GM18508 (cell line): Measurements from ENCODE around the gene ACLY.

Experiments used
- ATAC-seq: cut with Tn5 transposase; IDR thresholded peaks from one replicate; pipeline ENCODE4 v1.9.1; 2021; ENCODE audit warnings: moderate number of reproducible peaks; ENCODE audit not compliant: insufficient read depth, unreplicated experiment

The ACLY gene

GRCh38 chr17:41914358-41914766 is 4.4 kb downstream of the ACLY start:
- no peak for ATAC-seq

DNA sequence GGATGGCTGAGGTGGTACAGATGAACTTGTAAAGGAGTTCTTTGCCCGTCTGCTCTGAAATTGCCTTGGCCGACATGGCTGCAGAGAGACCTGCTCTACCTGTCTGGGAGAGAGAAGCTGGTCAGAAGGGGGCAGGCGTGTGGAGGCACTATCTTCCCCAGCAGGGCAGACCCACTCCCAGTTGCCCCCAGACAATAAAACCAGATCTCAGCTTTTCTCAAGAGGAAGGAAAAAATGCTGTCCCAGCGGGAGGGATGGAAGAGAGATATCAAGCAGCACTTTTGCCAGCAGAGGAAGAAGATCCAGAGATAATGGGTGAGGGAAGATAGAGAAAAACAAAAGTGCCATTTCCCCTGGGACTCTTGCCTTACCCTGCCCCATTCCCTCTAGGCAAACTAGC is 5.0 kb downstream of the ACLY start:
- ATAC-seq = no peak

DNA sequence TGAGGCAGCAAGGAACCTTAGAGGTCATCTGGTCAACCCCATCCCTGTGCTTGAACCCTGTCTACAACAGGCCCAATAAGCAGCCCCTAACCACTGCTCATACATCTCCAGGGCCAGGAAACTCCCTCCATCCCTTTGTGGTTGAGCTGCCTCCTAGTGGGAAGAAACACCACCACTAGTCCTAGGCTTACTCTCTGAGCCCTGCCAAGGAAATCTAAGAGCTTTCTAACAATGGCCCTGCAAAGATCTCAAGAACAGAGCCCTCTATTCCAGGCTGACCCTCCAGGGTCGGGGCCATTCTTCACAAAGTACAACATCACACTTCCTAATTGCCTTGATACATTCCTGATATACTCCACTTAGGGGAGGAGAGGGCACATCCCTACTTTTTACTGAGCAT is 5.8 kb downstream of the ACLY start:
- no peak for ATAC-seq

- ATAC-seq = no peak
Observed at GRCh38 chr17:41910701-41911391, 7.9 kb downstream of the ACLY start.

DNA sequence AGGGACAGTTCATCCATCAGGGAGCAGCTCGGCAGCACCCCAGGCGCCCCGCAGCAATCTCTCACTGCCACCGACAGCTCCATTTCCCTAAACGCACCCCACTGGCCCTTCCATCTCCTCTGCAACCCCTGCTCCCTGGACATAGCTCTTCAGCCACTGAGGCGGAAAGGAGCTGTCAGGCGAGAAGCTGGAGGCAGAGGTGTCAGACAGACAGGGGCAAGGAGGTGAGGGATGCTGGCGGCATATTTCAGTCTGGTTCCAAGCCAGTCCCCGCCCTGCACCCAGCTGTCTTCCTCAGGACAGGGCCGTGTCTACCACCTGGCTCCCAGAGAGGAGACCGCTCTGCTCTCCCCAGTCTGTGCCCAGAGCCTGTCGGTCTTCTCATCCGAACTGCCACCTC is 9.7 kb downstream of the ACLY start:
- ATAC-seq = no peak

DNA sequence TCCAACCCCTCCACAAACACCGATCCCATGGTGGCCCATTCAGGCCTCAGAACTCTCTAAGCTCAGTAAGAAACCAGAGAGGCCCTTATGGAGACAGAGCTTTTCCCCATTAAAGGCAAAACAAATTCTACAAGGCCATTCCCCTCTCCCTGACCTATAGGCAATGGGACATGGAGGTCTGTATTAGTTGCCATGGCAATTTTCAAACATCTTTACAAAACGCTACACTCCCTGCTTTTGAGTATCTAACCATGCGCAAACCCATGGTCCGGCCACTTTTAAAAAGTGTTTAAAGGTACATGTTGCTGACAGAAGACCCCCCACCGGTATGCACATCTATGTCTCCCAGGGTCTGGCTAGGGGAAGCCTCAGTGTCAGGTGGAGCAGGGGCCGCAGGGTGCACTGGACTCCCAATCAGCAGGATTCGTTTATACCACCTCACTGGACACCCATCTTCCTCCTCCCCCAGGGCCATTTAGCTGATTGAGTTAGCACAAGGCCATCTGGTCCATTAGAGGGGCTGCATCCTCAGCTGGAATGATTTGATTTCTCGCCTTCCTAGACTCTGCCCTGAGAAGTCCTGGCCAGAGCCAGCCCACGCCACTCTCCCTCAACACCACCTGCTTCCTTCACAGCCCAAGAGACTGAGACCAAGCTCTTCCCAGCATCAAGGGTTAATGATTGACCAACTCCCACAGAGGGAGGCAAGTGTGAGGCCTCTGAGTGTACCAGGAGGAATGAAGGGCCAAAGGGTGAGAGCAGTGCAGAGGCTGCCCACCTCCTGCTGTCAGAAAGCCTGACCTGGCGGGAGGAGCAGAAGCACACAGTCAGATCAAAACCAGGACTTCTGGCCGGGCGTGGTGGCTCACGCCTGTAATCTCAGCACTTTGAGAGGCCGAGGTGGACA is 10.9 kb downstream of the ACLY start:
- ATAC-seq = no peak

DNA sequence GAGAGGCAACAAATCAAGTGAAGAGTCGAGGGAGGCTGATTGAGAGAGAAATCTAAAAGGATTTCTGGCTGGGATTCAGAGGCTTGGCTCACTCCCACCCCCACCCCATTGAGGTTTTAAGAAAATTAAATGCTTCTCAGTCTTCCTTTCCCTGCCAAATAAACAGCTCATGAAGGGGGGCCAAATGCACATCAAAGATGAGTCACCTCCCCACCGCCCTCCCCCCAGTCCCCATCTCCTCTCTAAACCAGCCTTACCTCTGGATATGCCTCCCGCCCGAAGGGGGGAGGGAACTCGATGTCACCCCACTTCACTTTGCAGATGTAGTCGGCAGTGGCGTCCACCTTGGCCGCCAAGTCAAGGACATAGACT is 11.6 kb downstream of the ACLY start:
- no peak for ATAC-seq

DNA sequence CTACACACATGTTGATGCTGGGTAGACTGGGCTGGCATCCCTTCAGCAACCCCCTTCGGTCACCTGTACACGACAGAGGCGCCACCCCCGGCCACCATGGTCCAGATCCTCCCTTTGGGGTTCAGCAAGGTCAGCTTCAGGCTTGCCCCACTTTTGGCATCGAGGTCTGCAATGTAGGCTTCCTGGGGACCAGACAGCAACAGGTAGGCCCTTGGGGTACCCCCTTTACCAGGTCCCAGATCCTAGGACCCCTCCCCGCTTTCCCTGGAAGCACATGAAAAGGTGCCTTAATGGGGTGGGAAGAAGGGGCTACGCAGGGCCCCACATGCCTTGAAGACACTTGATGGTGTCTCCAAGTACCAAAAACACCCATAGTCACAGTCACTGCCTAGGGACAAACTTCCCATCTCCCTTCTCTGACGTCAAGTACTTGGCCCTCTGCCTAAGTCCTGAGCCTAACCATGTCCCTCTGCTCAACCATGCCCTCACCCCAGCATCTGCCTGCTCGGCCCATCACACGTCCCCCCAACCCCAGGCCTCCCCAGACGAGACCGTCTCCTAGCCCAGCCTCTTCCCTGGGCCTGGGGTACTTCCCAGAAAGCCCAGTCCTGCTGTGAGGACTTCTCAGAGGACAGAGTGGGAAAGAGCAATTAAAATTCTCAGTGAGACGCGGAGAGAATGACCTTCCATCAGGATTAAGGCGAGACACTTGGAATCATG is 12.1 kb downstream of the ACLY start:
- ATAC-seq = no peak

DNA sequence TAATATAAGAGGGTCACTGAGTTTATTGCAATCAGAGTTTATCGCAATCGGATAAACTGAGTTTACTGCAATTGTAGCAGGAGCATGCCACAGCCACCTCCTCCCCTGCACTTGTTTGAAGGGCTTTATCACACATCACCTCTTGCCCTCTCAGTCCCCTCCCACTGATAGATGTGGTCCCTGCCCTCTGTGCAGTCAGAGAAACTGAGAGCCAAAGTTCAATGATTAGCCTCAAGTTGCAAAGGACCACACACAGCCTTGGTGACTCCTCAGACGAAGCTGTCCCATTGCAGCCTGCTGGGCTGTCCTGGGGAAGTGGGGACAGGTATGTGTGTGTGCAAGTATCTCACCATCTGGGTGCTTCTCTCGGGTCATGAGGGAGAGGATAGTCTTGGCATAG is 13.6 kb downstream of the ACLY start:
- no peak for ATAC-seq

DNA sequence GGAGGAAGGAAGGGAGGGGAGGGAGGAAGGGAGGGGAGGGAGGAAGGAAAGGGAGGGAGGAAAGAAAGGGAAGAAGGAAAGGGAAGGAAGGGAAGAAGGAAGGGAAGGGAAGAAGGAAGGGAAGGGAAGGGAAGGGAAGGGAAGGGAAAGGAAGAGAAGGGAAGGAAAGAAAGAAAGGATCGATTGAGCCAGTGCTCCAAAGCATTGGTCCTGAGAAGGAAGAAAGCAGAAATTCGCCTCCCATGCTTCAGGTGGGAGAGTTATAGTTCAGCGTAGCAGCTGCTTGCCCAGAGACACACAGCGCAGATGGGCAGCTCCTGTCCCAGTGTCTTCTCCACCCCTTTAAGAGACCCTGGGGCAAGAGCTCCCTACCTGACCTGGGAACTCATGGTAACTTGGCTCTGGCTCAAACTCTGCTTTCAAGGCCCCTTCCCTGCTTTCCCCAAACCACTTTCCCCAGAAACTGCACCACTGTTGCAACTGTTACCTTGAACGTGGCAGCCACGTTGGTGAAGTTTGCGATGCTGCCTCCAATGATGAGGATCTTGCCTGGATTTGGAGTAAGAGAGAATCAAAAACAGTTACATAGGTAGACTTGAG is 14.4 kb downstream of the ACLY start:
- ATAC-seq = no peak

- no peak for ATAC-seq
Observed at GRCh38 chr17:41901646-41902045, 17.1 kb downstream of the ACLY start.

- no peak for ATAC-seq
Observed at GRCh38 chr17:41896726-41897125, 22.0 kb downstream of the ACLY start.

DNA sequence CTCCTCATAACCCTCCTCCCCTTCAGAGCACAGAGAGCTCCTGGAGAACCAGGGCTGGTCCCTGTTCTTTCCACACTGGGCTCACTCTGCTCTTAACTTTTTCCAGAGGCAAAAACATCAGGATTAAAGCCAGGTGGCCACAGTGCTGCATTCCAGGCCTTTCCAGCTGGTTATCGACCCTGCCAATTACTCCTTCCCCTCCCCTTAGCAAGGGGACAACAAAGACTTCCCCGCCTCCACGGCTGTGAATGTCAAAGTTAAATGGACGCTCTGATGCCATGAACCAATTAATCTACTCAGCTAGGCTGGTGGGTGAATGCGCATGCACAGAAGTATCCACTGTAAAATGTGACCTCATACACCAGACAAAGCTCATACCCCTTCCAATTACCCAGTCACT is 23.1 kb downstream of the ACLY start:
- no peak for ATAC-seq

GRCh38 chr17:41894791-41895331 is 23.9 kb downstream of the ACLY start:
- ATAC-seq = no peak

- ATAC-seq = no peak
Observed at GRCh38 chr17:41893384-41893783, 25.4 kb downstream of the ACLY start.

DNA sequence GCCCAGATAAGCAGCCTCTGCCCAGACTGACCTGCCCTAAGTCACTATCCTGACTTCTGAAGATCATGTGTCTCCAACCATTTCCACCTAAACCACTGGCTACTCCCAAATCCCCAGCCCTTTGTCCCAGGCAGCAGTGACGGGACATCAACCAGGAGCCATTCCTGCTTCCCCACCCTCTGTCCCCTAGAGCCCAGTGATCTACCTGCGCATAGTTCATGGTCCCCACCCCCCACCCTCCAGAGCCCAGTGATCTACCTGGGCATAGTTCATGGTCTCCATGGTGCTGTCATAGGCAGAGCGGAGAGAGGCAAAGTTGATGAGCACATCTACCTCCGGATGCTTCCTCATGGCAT is 26.8 kb downstream of the ACLY start:
- ATAC-seq = no peak

GRCh38 chr17:41891135-41892020 is 27.4 kb downstream of the ACLY start:
- ATAC-seq = no peak

DNA sequence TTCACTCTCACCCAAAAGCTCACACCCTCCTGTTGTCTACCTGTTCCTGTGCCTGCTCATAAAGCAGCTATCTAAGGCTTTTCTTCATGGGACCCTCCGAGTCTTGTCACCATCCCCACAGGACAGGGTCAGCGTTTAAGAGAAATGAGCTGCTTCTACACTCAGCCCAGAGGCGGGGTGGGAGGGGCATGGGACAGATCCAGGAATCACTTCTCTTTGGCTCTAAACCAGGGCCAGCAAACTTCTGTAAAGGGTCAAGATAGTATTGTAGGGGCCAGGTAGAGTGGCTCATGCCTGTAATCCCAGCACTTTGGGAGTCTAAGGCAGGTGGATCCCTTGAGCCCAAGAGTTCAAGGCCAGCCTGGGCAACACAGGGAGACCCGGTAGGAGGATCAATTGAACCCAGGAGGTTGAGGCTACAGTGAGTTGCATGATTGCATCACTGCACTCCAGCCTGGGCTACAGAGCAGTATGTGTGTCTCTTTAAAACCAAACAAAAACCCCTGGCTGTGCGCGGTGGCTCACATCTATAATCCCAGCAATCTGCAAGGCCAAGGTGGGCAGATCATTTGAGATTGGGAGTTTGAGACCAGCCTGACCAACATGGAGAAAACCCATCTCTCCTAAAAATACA is 30.3 kb downstream of the ACLY start:
- no peak for ATAC-seq

DNA sequence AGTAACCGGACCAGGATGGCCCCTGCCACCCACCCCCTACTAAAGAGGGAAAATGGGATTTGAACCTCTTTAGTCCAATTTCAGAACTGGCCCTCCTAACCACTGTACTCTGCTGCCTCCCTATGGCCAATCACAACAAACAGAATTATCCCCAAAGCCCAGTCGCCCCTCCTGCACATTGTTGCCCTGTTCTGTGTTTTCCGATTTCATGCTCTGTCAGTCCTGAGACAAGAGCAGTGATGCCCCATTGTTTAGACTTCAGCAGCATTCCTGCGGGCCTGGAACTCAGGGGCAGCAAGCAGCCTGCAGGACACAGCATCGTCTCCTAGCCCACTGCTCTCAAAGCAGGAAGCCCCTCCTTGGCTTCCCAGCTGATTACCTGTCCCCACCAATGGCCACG is 33.0 kb downstream of the ACLY start:
- ATAC-seq = no peak
